HG02852 (cell line): ENCODE results near the gene ANKRD11.
"Not testable (repeated sequence)": the region's sequence is repeated elsewhere in the genome, so short reads cannot be mapped to it uniquely, and the experiment has no call there.

ENCODE experiments used
- ATAC-seq: cut with Tn5 transposase; IDR thresholded peaks from one replicate; pipeline ENCODE4 v1.9.1; 2021; ENCODE audit warnings: mild to moderate bottlenecking, moderate library complexity; ENCODE audit not compliant: unreplicated experiment

ANKRD11 gene

GRCh38 chr16:89454378-89455125 lies 35.8 kb downstream of the ANKRD11 start:
- ATAC-seq, result not testable (repeated sequence)

GRCh38 chr16:89453501-89454321 lies 36.6 kb downstream of the ANKRD11 start:
- no peak for ATAC-seq

- no peak for ATAC-seq
Measured at GRCh38 chr16:89452925-89453324, 37.4 kb downstream of the ANKRD11 start.

GRCh38 chr16:89452241-89452640 lies 38.1 kb downstream of the ANKRD11 start:
- no peak for ATAC-seq

GRCh38 chr16:89450537-89450936 lies 39.8 kb downstream of the ANKRD11 start:
- no peak for ATAC-seq

- no peak for ATAC-seq
Measured at GRCh38 chr16:89449726-89450335, 40.5 kb downstream of the ANKRD11 start.

- no peak for ATAC-seq
Measured at GRCh38 chr16:89448656-89449055, 41.7 kb downstream of the ANKRD11 start.

GRCh38 chr16:89446975-89447293 lies 43.4 kb downstream of the ANKRD11 start:
- no peak for ATAC-seq

GRCh38 chr16:89446136-89446974 lies 44.0 kb downstream of the ANKRD11 start:
- ATAC-seq, result no peak

- no peak for ATAC-seq
Measured at GRCh38 chr16:89445166-89445565, 45.2 kb downstream of the ANKRD11 start.

- no peak for ATAC-seq
Measured at GRCh38 chr16:89444728-89445127, 45.6 kb downstream of the ANKRD11 start.

GRCh38 chr16:89444151-89444723 lies 46.1 kb downstream of the ANKRD11 start:
- no peak for ATAC-seq

GRCh38 chr16:89443727-89444084 lies 46.7 kb downstream of the ANKRD11 start:
- no peak for ATAC-seq

- ATAC-seq, result no peak
Measured at GRCh38 chr16:89442990-89443726, 47.2 kb downstream of the ANKRD11 start.

- ATAC-seq, result no peak
Measured at GRCh38 chr16:89442588-89442987, 47.8 kb downstream of the ANKRD11 start.

- ATAC-seq, result no peak
Measured at GRCh38 chr16:89439659-89440058, 50.7 kb downstream of the ANKRD11 start.

GRCh38 chr16:89437991-89438390 lies 52.4 kb downstream of the ANKRD11 start:
- no peak for ATAC-seq

- no peak for ATAC-seq
Measured at GRCh38 chr16:89437251-89437987, 52.9 kb downstream of the ANKRD11 start.

GRCh38 chr16:89436366-89436765 lies 54.0 kb downstream of the ANKRD11 start:
- ATAC-seq, result no peak
